ENCODE measurements around the gene BDKRB2. TPM values are rescaled to one million over a fixed set of nuclear protein-coding genes. Genes with fewer than 3 reads are reported as not detected.
"Not testable (repeated sequence)": the region's sequence is repeated elsewhere in the genome, so short reads cannot be mapped to it uniquely, and the experiment has no call there.

The BDKRB2 gene
- total RNA-seq, 1 donor from 2014 or later = 0.57 TPM

DNA sequence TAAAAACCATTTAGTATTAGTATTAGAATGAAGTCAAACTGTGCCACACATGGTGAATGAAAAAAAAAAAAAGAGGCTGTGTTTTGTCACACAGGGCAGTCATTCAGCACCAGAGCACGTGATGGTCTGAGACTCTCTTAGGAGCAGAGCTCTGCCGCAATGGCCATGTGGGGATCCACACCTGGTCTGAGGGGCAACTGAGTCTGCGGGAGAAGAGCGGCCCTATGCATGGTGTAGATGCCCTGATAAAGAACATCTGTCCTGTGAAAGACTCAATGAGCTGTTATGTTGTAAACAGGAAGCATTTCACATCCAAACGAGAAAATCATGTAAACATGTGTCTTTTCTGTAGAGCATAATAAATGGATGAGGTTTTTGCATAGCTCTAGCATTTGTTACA, 39.1 kb downstream of the BDKRB2 start:
- intact Hi-C loops (cut with DNase I) = no loop called here
- no peak for DNase-seq (ENCODE audit: low spot score)

GRCh38 chr14:96245074-96245473, 40.4 kb downstream of the BDKRB2 start:
- DNase-seq (ENCODE audit: low spot score); intact Hi-C loops (cut with DNase I): not testable (repeated sequence)

GRCh38 chr14:96245710-96246538, 41.3 kb downstream of the BDKRB2 start:
- intact Hi-C loops (cut with DNase I) = no loop called here
- DNase-seq (ENCODE audit: low spot score) = no peak

DNA sequence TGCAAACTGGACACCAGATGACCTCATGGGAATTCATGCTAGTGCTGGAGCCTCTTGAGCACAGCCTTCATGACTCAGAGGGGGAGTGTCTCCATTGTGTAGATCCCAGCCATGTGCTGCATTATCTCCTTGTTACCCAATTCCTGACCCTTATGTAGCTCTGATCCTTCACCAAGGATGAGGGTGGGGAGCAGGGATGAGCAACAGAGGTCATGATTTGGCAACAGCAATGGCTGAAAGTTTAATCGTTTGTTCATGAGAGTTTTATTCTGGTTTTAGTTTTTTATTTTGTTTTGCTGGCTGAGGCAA, 41.9 kb downstream of the BDKRB2 start:
- intact Hi-C loops (cut with DNase I) = no loop called here
- DNase-seq (ENCODE audit: low spot score) = no peak

DNA sequence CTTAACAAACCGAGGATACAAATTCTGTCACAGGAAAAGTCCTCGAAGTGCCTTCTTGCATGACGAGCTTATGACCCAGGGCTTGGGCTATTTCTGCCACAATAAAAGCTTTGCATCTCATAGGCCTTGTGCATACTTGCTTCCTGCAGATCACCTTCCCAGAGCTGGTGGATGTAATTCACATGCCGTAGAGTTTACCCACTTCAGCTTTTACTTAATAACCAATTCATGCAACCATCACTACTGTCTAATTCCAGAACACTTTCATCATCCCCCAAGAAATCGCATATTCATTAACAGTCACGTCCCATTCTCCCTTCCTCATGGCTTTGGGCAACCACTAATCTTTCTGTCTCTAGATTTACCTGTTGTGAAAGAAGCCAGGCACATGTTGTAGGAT, 42.4 kb downstream of the BDKRB2 start:
- no peak for DNase-seq (ENCODE audit: low spot score)
- intact Hi-C loops (cut with DNase I) = no loop called here

DNA sequence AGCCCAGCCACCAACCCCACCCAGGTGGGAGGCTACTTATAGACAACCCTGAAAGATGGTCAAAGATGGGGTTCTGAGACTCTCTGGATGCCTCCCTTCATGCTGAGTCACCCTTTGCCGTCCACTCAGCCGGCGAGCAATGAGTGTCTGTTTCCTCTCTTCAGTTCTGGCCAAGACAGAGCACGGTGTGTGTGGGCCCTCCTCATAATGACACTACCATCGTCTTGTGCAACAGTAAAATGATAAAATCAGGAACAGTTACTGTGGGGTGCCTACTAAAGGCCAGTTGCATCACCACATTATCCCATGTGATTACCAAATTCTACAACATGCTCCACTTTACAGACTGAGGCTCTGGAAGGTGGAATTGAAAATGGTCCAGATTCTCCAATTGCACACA, 44.4 kb downstream of the BDKRB2 start:
- no peak for DNase-seq (ENCODE audit: low spot score)
- intact Hi-C loops (cut with DNase I) = no loop called here

- DNase-seq (ENCODE audit: low spot score) = no peak
- intact Hi-C loops (cut with DNase I) = no loop called here
Observed at GRCh38 chr14:96250485-96250884, 45.8 kb downstream of the BDKRB2 start.

DNA sequence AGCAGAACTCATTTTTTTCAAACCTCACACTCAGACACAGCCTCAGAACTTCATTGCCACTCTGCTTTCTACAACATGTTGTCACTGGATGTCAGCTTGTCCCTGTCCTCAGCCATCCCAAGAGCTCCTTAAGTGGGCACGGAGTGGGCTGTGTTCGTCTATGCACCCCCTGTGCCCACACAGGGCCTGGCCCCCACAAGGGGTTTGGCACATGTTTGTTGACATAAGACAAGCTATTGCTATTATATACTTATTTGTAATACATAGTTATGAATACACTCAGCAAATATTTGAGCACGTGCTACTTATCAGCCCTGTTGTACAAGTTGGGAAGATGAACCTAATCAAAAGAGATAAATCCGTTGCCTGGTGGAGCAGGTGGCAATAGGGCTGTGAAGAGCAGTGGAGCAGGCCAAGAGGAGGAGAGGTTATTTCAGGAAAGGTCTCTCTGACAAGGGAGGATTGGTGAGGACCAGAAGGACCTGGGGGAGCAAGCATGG, 47.1 kb downstream of the BDKRB2 start:
- intact Hi-C loops (cut with DNase I) = no loop called here
- no peak for DNase-seq (ENCODE audit: low spot score)

- DNase-seq (ENCODE audit: low spot score) = no peak
- intact Hi-C loops (cut with DNase I) = no loop called here
Observed at GRCh38 chr14:96252323-96252998, 47.8 kb downstream of the BDKRB2 start.

DNA sequence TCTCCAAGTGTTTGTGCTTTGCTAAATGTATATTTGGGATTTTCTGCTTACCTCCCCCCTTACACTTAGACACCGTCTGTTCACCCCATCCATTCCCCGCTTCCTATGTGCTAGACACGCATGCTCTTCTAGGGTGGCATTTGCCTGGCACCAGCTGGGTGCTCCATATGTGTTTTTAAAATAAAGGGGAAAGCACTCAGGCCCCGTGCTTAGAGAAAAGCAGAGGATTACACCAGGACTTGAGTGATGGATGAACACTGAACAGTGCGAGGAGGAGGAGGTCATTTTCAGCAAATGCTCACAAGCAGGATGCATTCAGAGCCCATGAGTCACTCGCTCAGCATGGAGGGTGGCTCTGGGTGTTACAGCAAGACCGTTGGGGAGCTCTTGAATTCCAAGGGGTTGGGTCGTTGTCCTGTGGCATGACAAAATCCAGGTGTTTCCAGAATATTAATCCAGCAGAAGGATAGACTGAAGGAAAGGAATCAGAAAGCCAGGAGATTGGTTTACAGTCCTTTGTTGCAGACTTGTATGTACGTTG, 48.4 kb downstream of the BDKRB2 start:
- no peak for DNase-seq (ENCODE audit: low spot score)
- intact Hi-C loops (cut with DNase I) = no loop called here

- intact Hi-C loops (cut with DNase I) = no loop called here
- DNase-seq (ENCODE audit: low spot score) = no peak
Observed at GRCh38 chr14:96254687-96255086, 50.0 kb downstream of the BDKRB2 start.

- DNase-seq (ENCODE audit: low spot score) = no peak
- intact Hi-C loops (cut with DNase I) = no loop called here
Observed at GRCh38 chr14:96255501-96256366, 51.1 kb downstream of the BDKRB2 start, which contains the start of gene BDKRB1. Gene BDKRB1 (plus strand): TSS chr14:96256210. CDS start chr14:96263683, 7,473 bp downstream.

- DNase-seq (ENCODE audit: low spot score) = no peak
- intact Hi-C loops (cut with DNase I) = no loop called here
Observed at GRCh38 chr14:96256407-96256806, 51.8 kb downstream of the BDKRB2 start.

- intact Hi-C loops (cut with DNase I) = no loop called here
- no peak for DNase-seq (ENCODE audit: low spot score)
Observed at GRCh38 chr14:96257056-96257455, 52.4 kb downstream of the BDKRB2 start.

DNA sequence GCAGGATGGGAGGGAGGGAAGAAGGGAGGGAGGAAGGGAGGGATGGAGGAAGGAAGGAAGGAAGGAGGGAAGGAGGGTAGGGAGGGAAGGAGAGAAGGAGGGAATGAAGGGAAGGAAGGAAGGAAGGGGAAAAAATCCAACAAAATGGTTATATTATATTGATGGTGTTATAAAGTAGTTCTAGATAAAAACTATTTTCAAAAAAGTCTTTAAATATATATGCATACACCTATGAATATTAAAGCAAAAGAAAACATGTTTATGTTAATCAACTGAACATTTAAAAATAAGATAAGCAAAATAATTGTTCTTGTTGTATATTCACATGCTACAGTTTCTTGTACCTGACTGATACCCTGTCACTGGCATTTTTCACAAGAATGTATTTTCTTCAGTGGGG, 53.3 kb downstream of the BDKRB2 start:
- no peak for DNase-seq (ENCODE audit: low spot score)
- intact Hi-C loops (cut with DNase I) = no loop called here

- intact Hi-C loops (cut with DNase I) = no loop called here
- DNase-seq (ENCODE audit: low spot score) = no peak
Observed at GRCh38 chr14:96260341-96260821, 55.7 kb downstream of the BDKRB2 start.

DNA sequence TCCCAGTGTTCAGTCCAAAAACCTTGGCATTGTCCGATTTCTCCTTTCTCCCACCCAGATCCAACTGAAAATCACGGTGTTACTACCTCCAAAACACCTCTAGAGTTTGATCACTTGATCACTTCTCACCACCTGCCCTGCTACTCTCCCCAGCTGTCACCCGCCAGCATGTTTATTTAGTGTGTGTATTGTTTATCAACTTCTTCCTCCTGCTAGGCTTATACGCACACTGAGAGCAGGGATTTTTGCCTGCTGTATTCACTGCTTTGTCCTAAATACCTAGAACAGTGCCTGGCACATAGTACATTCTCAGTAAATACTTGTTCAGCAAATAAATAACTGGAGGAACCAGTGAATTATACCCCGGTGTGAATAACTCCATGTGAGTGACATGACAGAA, 56.4 kb downstream of the BDKRB2 start:
- intact Hi-C loops (cut with DNase I) = no loop called here
- no peak for DNase-seq (ENCODE audit: low spot score)

DNA sequence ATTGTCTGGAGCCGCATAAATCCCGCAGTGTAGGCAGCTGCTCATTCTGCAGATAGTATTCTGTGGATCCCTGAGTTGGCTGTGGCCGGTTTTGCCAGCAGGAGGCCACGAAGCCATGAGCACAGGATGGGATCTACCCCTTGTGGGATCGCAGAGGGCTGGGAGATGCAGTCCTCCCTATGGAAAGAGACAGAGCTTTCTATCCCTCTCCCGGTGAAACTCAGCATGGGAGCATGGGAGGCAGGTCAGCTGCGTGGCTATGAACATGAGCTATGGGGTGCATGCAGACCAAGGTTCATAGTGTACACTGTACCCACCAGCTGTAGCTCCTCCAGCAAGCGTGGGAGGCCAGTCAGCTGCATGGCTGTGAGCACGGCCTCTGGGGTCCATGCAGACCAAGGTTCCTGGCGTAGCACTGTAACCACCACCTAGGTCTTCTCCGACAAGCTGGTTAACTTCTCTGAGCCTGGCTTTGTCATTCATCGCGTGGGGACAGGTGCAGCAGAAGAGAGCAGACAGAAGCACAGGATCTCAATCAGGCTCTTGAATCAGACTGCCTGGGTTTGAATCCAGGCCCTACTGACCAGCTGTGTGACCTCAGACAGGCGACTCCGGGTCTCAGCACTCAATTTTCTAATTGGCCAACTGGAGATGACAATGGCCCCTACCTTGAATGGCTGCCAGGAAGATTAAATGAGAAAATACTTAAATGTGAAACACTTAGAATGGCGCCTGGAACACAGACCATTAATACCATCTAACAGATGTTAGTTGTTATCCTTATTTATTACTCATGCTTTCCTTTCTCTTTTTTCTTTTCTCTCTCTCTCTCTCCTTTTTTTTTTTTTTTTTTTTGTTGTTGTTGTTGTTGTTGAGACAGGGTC, 57.4 kb downstream of the BDKRB2 start:
- DNase-seq (ENCODE audit: low spot score) = no peak
- intact Hi-C loops (cut with DNase I) = no loop called here

All from cardiac septum (tissue), 1 donor.